LNCaP clone FGC (cell line): ENCODE measurements around the gene PRELP.

Experiments
- DNase-seq: peaks from one replicate; pipeline ENCODE4 v3.0.0-alpha.2; 2011; ENCODE audit warnings: low read depth
- H3K4me3 ChIP-seq: 2 replicates; pipeline ENCODE4 v1.5.1; 2011; ENCODE audit warnings: mild to moderate bottlenecking, low read depth, low read length, control low read depth
- TF ChIP-seq, protein P1 (sequence below): IDR thresholded peaks from 2 replicates; pipeline ENCODE4 v1.5.1; 2012; ENCODE audit warnings: mild to moderate bottlenecking; ENCODE audit not compliant: control insufficient read depth, insufficient read depth; ENCODE audit errors: extremely low read depth

Gene PRELP

DNA sequence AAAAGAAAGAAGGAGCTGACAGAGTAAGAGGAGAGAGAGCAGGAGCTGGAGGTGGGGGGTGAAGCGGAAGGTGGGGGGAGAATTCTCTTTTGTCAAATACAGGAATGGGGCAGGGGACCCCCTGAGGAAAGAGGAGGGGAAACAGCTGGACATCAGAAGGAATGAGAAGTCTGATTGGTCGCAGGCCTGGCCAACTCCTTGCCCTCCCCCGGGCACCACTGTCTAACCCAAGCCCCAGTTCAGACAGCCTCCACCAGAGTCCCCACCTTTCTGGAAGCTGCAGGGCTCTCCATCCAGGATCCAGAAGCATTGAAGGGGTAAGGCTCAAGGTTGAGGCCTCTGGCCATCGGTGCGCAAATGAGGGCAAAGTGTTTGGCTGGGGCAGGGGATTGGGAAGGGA is 18.3 kb downstream of the PRELP start, which contains the start of gene OPTC:
Gene OPTC (plus strand): TSS at position 253 of the 400 bp plus-strand sequence. CDS start 1,853 bp downstream, outside the sequence.
- TF ChIP-seq, protein P1, sequence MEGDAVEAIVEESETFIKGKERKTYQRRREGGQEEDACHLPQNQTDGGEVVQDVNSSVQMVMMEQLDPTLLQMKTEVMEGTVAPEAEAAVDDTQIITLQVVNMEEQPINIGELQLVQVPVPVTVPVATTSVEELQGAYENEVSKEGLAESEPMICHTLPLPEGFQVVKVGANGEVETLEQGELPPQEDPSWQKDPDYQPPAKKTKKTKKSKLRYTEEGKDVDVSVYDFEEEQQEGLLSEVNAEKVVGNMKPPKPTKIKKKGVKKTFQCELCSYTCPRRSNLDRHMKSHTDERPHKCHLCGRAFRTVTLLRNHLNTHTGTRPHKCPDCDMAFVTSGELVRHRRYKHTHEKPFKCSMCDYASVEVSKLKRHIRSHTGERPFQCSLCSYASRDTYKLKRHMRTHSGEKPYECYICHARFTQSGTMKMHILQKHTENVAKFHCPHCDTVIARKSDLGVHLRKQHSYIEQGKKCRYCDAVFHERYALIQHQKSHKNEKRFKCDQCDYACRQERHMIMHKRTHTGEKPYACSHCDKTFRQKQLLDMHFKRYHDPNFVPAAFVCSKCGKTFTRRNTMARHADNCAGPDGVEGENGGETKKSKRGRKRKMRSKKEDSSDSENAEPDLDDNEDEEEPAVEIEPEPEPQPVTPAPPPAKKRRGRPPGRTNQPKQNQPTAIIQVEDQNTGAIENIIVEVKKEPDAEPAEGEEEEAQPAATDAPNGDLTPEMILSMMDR, result no peak
- DNase-seq, result no peak
- no peak within 1 kb of the TSS for H3K4me3 ChIP-seq

GRCh38 chr1:203495845-203496244 is 20.2 kb downstream of the PRELP start:
- no peak overlapping the region for H3K4me3 ChIP-seq
- no peak for DNase-seq
- TF ChIP-seq, protein P1, result no peak

DNA sequence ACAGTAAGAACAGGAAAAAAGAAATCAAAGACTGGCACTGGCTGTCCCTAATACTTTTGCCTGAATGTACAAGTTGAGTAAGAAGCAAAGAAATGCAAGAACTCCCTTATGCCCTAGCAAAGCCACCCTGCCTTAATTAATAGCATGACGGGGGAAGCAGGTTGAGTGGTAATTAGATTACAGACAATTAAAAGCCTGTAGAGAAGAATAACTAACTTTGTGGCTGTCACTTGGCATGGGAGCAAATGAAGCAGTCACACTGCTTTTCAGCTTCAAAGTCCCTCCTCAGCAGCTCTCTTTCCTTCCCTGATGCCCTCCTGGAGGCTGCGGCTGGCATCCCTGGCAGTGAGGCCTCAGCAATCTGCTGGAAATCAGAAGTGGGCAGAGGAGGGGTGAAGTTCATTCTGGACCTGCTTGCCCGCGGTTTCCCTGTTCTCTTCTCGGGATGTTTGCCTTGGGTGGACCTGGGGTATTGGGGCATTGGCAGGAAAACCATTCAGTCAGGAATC is 21.7 kb downstream of the PRELP start:
- no peak for DNase-seq
- H3K4me3 ChIP-seq, result no peak overlapping the region
- TF ChIP-seq, protein P1, result no peak

DNA sequence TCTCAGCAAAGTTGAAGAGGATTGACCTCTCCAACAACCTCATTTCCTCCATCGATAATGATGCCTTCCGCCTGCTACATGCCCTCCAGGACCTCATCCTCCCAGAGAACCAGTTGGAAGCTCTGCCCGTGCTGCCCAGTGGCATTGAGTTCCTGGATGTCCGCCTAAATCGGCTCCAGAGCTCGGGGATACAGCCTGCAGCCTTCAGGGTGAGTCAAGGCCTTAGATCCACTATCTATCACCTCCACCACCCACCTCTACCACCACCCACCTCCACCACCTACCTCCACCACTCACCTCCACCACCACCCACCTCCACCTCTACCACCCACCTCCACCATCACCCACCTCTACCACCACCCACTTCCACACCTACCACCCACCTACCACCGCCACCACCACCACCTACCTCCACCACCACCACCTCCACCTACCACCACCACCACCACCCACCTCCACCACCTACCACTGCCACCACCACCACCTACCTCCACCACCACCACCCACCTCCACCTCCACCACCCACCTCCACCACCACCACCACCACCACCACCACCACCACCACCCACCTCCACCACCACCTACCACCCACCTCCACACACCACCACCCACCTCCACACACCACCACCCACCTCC is 24.2 kb downstream of the PRELP start:
- no peak for DNase-seq
- no peak overlapping the region for H3K4me3 ChIP-seq

GRCh38 chr1:203500279-203500678 is 24.7 kb downstream of the PRELP start:
- TF ChIP-seq, protein P1, result no peak
- H3K4me3 ChIP-seq, result no peak overlapping the region
- no peak for DNase-seq

More for the DNA sequence above, 24.2 kb downstream of the PRELP start:
- TF ChIP-seq, protein P1, result no peak

GRCh38 chr1:203503836-203504235 is 28.2 kb downstream of the PRELP start:
- H3K4me3 ChIP-seq, result no peak overlapping the region
- no peak for DNase-seq
- TF ChIP-seq, protein P1, result no peak
